K562 (cell line): ENCODE results near the gene ZNF488. TPM values are rescaled to one million over a fixed set of nuclear protein-coding genes. Genes with fewer than 3 reads are reported as not detected.

ENCODE experiments used
- BRF1 ChIP-seq: IDR thresholded peaks from 3 replicates; pipeline ENCODE4 v1.6.1; 2011; ENCODE audit warnings: borderline replicate concordance, mild to moderate bottlenecking; ENCODE audit not compliant: insufficient read length; ENCODE audit errors: extremely low read depth
- C11orf30 ChIP-seq: fragments of 450-650 bp; IDR thresholded peaks from 2 replicates; pipeline ENCODE4 v1.6.1; 2016; ENCODE audit warnings: low read depth, mild to moderate bottlenecking
- CBFB ChIP-seq: sonication (generic); formaldehyde crosslinking; IDR thresholded peaks from 2 replicates; pipeline ENCODE4 v1.4.0; 2020; ENCODE audit warnings: mild to moderate bottlenecking, missing genetic modification reagents
- CBX2 ChIP-seq: fragments of 200-600 bp; sonication (generic); IDR thresholded peaks from one replicate; pipeline ENCODE4 v1.6.1; 2012; ENCODE audit warnings: mild to moderate bottlenecking, low read length, inconsistent platforms; ENCODE audit not compliant: insufficient read depth, poor library complexity, severe bottlenecking
- CC2D1A ChIP-seq: fragments of 450-650 bp; IDR thresholded peaks from 2 replicates; pipeline ENCODE4 v1.6.1; 2017; ENCODE audit warnings: mild to moderate bottlenecking
- DMBX1 ChIP-seq: fragments of 250-450 bp; sonication (Bioruptor Pico); IDR thresholded peaks from 2 replicates; pipeline ENCODE4 v1.8.0; 2022; ENCODE audit warnings: inconsistent platforms, mild to moderate bottlenecking, moderate library complexity, borderline replicate concordance
- ELF4 ChIP-seq: fragments of 450-650 bp; formaldehyde crosslinking; IDR thresholded peaks from 2 replicates; pipeline ENCODE4 v1.4.0; 2022; ENCODE audit warnings: missing genetic modification characterization
- EP300 ChIP-seq: IDR thresholded peaks from 2 replicates; pipeline ENCODE4 v1.6.1; 2012; ENCODE audit warnings: low read length, improper control_type of control experiment
- FIP1L1 ChIP-seq: fragments of 200-400 bp; formaldehyde crosslinking; IDR thresholded peaks from 2 replicates; pipeline ENCODE4 v1.6.1; 2018; ENCODE audit warnings: mild to moderate bottlenecking, low read depth, low read length; ENCODE audit not compliant: poor library complexity, severe bottlenecking
- FOXP1 ChIP-seq: sonication (generic); formaldehyde crosslinking; IDR thresholded peaks from 2 replicates; pipeline ENCODE4 v1.8.0; 2022; ENCODE audit warnings: mild to moderate bottlenecking, missing genetic modification reagents
- GATAD2B ChIP-seq: fragments of 450-650 bp; IDR thresholded peaks from 2 replicates; pipeline ENCODE4 v1.6.1; 2017; ENCODE audit warnings: mild to moderate bottlenecking, borderline replicate concordance
- GTF2F1 ChIP-seq: IDR thresholded peaks from 2 replicates; pipeline ENCODE4 v1.6.1; 2011; ENCODE audit warnings: low read depth, low read length, improper control_type of control experiment
- JUND ChIP-seq, 2 experiments: IDR thresholded peaks; 2 replicates in 1 of 2; 3 replicates in 1 of 2; pipeline ENCODE4 v1.6.1; 2011; ENCODE audit warnings: borderline replicate concordance in 2 of 2, low read depth in 2 of 2, low read length in 2 of 2, improper control_type of control experiment in 1 of 2, missing biosample characterization in 1 of 2, missing genetic modification characterization in 1 of 2, missing genetic modification reagents in 1 of 2
- LCOR ChIP-seq: sonication (generic); formaldehyde crosslinking; IDR thresholded peaks from 2 replicates; pipeline ENCODE4 v1.8.0; 2022; ENCODE audit warnings: mild to moderate bottlenecking, missing genetic modification reagents
- NBN ChIP-seq: fragments of 450-650 bp; IDR thresholded peaks from 2 replicates; pipeline ENCODE4 v1.6.1; 2016; ENCODE audit warnings: low read depth, mild to moderate bottlenecking
- NELFE ChIP-seq: IDR thresholded peaks from 2 replicates; pipeline ENCODE4 v1.6.1; 2011; ENCODE audit warnings: mild to moderate bottlenecking; ENCODE audit not compliant: insufficient read depth, insufficient read length
- NRF1 ChIP-seq, 2 experiments: fragments of 450-650 bp; IDR thresholded peaks in 1 of 2; conservative IDR thresholded peaks in 1 of 2; 2 replicates each; pipeline ENCODE4 v1.6.1; 2014; ENCODE audit warnings: mild to moderate bottlenecking in 2 of 2
- POLR3A ChIP-seq: IDR thresholded peaks from 2 replicates; pipeline ENCODE4 v1.6.1; 2011; ENCODE audit warnings: borderline replicate concordance, mild to moderate bottlenecking, moderate library complexity; ENCODE audit not compliant: insufficient read length, insufficient read depth; ENCODE audit errors: extremely low read depth
- RBM17 ChIP-seq: fragments of 200-400 bp; formaldehyde crosslinking; IDR thresholded peaks from 2 replicates; pipeline ENCODE4 v1.6.1; 2017; ENCODE audit warnings: low read depth, mild to moderate bottlenecking, low read length, borderline replicate concordance
- RCOR1 ChIP-seq, 2 experiments: IDR thresholded peaks; 2 replicates each; pipeline ENCODE4 v1.6.1; 2012; ENCODE audit warnings: low read depth in 2 of 2, low read length in 2 of 2, borderline replicate concordance in 1 of 2, improper control_type of control experiment in 1 of 2
- SETDB1 ChIP-seq: IDR thresholded peaks from one replicate; pipeline ENCODE4 v1.6.1; 2012; ENCODE audit warnings: low read length, control low read depth, inconsistent platforms
- STAT5A ChIP-seq: IDR thresholded peaks from 2 replicates; pipeline ENCODE4 v1.6.1; 2012; ENCODE audit warnings: low read length, inconsistent platforms, borderline replicate concordance
- THRAP3 ChIP-seq: fragments of 450-650 bp; IDR thresholded peaks from 2 replicates; pipeline ENCODE4 v1.6.1; 2016; ENCODE audit warnings: mild to moderate bottlenecking, inconsistent platforms, borderline replicate concordance
- ZNF311 ChIP-seq: fragments of 250-450 bp; sonication (Bioruptor Pico); IDR thresholded peaks from 2 replicates; pipeline ENCODE4 v1.4.0; 2020; ENCODE audit warnings: mild to moderate bottlenecking, moderate library complexity
- ZNF431 ChIP-seq: sonication (generic); formaldehyde crosslinking; IDR thresholded peaks from 2 replicates; pipeline ENCODE4 v1.8.0; 2022; ENCODE audit warnings: mild to moderate bottlenecking, missing genetic modification reagents
- polyA plus RNA-seq, 8 experiments: library from polyadenylated mRNA; depleted of rRNA in 4 of 8; stranded (reverse) in 5 of 8; unstranded in 3 of 8; fragments of >200 nt; fragmentation: Nextera tagmentation in 2 of 8; fragmentation: Illumina TruSeq in 1 of 8; extraction: Ambion mirVana in 2 of 8; extraction: Trizol in 1 of 8; gene quantifications; 2 replicates each; pipeline versions ENCODE4 v1.2.1 to v1.2.3, GENCODE V29; 2011 to 2014; ENCODE audit warnings: inconsistent platforms in 1 of 8, missing spikeins in 1 of 8
- total RNA-seq, 7 experiments: library from RNA; depleted of rRNA in 6 of 7; stranded (reverse); fragments of >200 nt in 6 of 7; fragmentation: Illumina TruSeq in 2 of 7; extraction: Trizol in 2 of 7; gene quantifications; 2 replicates each; pipeline versions ENCODE4 v1.2.1 to v1.2.3, GENCODE V29; 2011 to 2021; ENCODE audit warnings: low replicate concordance in 1 of 7
- TF ChIP-seq, protein P1 (sequence below): fragments of 250-450 bp; sonication (Bioruptor Pico); IDR thresholded peaks from 2 replicates; pipeline ENCODE4 v1.4.0; 2020; ENCODE audit warnings: mild to moderate bottlenecking, moderate library complexity

Gene ZNF488
- total and polyA plus RNA-seq, 9 of the 15 experiments (the other 6 are each of a cell fraction or from before 2014, with no cell fraction given): 0.03 to 0.09 (median 0.05) TPM; not detected in 3

DNA sequence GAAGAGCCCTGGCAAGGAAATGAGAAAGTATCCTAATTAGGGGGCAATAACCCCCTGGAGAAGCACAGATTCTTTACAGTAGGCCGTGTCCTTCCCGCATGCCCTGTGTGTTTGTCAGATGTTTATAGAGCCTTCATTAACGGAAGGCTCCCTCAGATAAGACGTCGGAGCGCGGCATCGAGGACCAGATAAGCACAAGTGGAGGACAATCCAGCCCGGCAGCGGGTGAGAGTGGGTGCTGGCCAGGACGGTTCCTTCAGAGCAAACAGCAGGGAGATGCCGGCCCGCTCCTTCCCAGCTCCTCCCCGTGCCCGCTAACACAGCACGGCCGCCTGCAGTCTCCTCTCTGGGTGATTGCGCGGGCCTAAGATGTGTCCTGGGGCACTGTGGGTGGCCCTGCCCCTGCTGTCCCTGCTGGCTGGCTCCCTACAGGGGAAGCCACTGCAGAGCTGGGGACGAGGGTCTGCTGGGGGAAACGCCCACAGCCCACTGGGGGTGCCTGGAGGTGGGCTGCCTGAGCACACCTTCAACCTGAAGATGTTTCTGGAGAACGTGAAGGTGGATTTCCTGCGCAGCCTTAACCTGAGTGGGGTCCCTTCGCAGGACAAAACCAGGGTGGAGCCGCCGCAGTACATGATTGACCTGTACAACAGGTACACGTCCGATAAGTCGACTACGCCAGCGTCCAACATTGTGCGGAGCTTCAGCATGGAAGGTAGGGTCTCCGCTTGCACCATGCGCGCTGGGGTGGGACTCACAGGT, 61.6 kb downstream of the ZNF488 start, which contains the start of gene GDF2 (continued):
- no peak for TF ChIP-seq RBM17
- peak; percentile 82 for TF ChIP-seq EP300
- TF ChIP-seq CBX2: no peak
- no peak for TF ChIP-seq LCOR (CRISPR knock-in tag)
- no peak for TF ChIP-seq CBFB
- TF ChIP-seq FOXP1 (CRISPR knock-in tag): no peak
- no peak for TF ChIP-seq ELF4 (CRISPR knock-in tag)
- TF ChIP-seq THRAP3: no peak
- no peak for TF ChIP-seq GTF2F1
- no peak for TF ChIP-seq FIP1L1
- no peak for TF ChIP-seq ZNF431 (CRISPR knock-in tag)
- TF ChIP-seq RCOR1 (IDR thresholded peaks at IDR 0.05; ENCODE audit: borderline replicate concordance in 1 of 2, low read depth in 2 of 2, low read length in 2 of 2): peak in 1 of 2 experiments; percentile 88; a peak in 3 of 4 replicates
- no peak for TF ChIP-seq POLR3A
- TF ChIP-seq DMBX1 (CRISPR knock-in tag): no peak
- no peak for TF ChIP-seq BRF1
- peak; percentile 14; the same call in 1 of the 2 replicates for TF ChIP-seq JUND (IDR thresholded peaks at IDR 0.05; ENCODE audit: borderline replicate concordance, low read depth, low read length)
- TF ChIP-seq JUND (tag; IDR thresholded peaks at IDR 0.05; ENCODE audit: borderline replicate concordance, low read depth, low read length): peak; percentile 24; the same call in 1 of the 3 replicates
- TF ChIP-seq SETDB1: no peak
- no peak for TF ChIP-seq ZNF311
- peak; percentile 41; the same call in 1 of the 2 replicates for TF ChIP-seq CC2D1A
- 0 out of 4 replicates have a peak, but pooled peaks of 1 of the 2 experiments have one; percentile 16 for TF ChIP-seq NRF1 (conservative IDR thresholded peaks at IDR 0.05 in 1 of 2, IDR thresholded peaks at IDR 0.05 in 1 of 2)
- TF ChIP-seq C11orf30: no peak
- TF ChIP-seq NELFE: no peak
- TF ChIP-seq STAT5A: peak; percentile 35; the same call in 1 of the 2 replicates
- TF ChIP-seq, protein P1, sequence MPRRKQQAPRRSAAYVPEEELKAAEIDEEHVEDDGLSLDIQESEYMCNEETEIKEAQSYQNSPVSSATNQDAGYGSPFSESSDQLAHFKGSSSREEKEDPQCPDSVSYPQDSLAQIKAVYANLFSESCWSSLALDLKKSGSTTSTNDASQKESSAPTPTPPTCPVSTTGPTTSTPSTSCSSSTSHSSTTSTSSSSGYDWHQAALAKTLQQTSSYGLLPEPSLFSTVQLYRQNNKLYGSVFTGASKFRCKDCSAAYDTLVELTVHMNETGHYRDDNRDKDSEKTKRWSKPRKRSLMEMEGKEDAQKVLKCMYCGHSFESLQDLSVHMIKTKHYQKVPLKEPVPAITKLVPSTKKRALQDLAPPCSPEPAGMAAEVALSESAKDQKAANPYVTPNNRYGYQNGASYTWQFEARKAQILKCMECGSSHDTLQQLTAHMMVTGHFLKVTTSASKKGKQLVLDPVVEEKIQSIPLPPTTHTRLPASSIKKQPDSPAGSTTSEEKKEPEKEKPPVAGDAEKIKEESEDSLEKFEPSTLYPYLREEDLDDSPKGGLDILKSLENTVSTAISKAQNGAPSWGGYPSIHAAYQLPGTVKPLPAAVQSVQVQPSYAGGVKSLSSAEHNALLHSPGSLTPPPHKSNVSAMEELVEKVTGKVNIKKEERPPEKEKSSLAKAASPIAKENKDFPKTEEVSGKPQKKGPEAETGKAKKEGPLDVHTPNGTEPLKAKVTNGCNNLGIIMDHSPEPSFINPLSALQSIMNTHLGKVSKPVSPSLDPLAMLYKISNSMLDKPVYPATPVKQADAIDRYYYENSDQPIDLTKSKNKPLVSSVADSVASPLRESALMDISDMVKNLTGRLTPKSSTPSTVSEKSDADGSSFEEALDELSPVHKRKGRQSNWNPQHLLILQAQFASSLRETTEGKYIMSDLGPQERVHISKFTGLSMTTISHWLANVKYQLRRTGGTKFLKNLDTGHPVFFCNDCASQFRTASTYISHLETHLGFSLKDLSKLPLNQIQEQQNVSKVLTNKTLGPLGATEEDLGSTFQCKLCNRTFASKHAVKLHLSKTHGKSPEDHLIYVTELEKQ: no peak
- 0 out of 2 replicates have a peak, but pooled peaks have one; percentile 21 for TF ChIP-seq NBN
- no peak for TF ChIP-seq GATAD2B
